HG03066 (cell line): ENCODE data around the gene HAGH.
"Not testable (repeated sequence)": the region's sequence is repeated elsewhere in the genome, so short reads cannot be mapped to it uniquely, and the experiment has no call there.

Source experiments
- ATAC-seq: cut with Tn5 transposase; IDR thresholded peaks from one replicate; pipeline ENCODE4 v1.9.1; 2021; ENCODE audit warnings: low read depth; ENCODE audit not compliant: unreplicated experiment

The HAGH gene

DNA sequence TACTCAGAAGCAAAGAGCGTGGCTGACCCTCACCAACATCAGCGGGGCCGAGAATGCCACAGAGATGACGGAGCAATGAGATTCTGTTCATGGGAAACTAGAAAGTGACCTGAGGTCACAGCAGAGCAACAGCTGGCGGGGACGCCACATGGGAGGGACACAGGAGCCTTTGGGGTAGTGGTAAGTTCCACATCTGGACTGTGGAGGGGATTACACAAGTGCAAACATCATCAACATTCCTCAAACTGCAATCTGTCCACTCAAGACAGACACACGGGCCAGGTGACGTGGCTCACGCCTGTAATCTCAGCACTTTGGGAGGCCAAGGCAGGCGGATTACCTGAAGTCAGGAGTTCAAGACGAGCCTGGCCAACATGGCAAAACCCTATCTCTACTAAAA, 11.2 kb downstream of the HAGH start:
- ATAC-seq = no peak

DNA sequence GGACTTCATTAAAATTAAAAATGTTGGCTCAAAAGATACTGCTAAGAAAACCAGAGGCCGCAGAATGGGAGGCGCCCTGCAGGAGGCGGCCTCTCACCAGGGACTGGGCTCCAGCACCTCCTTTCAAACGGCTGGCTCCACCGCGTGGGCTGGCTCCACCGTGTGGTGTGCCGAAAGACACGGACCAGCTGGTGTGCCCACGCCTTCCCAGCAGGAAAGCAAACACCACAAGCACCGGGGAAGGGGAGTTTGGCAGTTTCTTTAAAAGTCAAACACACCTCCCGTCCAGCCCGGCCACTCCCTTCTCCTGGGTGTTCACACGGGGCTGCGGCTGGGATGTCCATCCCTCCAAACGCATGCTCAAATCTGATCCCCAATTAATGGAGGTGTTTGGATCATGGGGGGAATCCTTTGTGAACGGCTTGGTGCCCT, 13.9 kb downstream of the HAGH start:
- no peak for ATAC-seq

DNA sequence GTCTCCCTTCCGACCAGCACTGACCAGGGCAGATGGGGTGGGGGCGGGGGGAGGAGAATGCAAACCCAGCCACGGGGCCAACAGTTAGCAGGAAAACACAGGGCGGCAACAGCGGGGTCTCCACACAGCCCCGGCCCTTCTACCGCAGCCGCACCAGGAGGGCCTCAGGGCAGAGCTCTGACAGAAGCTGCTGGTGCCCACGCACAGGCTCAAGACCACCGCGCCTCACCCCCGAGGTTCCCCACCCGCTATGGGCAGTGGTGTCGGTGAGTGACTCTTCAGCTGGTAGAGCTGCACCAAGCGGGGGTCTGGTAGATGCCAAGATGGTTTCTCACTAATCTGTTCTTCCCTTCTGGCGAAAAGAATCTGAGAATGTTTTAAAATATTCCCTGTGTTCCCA, 16.1 kb downstream of the HAGH start:
- no peak for ATAC-seq

DNA sequence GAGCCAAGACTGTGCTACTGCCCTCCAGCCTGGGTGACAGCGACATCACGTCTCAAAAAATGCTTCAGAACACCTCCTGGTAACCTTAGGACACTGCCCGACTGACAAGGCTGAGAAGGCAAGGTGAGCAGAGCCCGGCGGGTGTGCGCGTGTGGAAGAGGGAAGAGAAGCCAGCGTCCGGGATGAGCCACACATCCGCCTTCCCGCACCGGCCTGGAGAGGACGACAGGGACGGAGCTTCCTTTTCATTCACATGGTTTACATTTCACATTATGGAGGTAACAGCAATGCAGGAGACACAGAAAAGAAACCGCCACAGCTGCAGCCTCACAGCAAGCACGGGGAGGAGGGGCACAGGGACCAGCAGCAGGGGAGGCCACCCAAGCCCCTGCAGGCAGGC, 16.5 kb downstream of the HAGH start:
- ATAC-seq = no peak

DNA sequence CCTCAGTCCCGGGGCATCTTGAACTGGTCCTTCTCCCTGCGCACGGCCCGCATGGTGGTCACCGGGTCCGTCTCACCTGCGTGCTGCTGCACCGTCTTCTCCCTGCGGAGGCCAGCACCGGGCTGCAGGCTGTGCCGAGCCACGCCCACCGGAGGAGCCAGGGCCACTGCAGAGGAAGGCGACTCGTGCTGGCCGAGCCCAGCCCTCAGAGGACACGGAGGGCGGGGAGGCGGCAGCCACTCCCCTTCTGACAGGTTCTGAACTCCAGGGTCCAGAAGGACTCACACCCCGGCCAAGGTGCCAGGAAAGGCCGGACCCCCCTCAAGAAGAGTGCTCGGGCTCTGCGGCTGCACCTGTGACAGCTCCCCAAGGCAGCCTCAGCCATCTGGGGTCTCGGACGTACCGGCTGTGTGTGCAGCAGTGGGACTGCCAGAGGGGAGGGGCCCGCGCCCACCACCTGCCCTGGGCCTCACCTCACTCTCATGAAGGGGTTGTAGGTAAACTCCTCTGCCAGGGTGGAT, 17.3 kb downstream of the HAGH start:
- ATAC-seq = no peak

DNA sequence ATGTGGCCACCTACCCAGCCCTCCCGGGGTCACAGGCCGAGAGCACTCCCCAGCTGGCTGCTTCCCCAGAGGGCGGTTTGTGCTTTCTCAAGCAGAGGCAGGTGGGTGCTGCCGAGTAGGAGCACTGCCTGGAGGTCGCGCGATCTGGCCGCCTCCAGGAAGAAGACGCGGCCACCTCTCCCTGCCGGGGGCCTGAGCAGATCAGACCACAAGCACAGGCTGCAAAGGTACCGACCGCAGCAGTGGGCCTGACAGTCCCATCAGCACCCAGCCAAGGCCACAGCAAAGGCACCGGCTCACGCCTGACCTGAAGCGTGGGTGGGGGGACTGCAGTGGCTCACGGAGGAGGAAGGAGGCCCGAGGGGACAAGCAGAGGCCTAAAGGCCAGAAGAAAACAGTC, 17.9 kb downstream of the HAGH start:
- no peak for ATAC-seq

DNA sequence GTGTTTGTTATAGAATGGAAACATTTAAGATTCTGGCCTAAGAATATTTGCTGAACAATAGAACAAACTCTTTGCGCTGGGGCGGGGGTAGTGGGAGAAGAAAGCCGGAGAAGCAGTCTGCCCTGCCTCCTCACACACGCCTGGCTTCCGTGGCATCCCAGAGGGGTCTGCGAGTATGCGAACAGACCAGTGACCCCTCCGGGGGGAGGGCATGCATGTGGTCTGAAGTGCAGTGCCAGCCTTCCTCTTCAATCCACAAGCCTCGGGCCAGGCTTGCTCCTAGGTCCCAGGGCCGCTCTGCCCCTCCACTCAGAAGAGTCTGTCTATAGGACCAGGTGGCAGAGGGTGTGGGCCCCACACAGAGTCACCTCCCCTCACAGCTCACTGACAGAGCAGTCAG, 19.0 kb downstream of the HAGH start:
- no peak for ATAC-seq

DNA sequence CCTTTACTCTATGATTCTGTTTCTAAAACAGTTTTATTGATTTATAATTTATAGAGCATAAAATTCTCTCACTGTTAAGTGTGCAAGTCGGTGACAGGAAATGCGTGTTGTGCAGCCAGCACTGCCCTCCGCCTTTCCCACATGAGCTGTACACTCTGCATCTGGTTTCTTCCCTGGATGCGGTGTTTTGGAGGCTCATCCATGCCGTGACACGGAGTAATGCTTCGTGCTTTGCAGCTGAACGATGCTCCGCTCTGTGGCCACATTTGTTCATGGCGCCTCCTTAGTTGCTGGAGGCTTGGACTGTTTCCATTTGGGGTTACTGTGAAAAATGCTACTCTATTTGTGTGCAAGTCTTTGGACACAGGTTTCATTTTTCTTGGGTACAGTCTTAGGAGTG, 25.9 kb downstream of the HAGH start:
- ATAC-seq = no peak

DNA sequence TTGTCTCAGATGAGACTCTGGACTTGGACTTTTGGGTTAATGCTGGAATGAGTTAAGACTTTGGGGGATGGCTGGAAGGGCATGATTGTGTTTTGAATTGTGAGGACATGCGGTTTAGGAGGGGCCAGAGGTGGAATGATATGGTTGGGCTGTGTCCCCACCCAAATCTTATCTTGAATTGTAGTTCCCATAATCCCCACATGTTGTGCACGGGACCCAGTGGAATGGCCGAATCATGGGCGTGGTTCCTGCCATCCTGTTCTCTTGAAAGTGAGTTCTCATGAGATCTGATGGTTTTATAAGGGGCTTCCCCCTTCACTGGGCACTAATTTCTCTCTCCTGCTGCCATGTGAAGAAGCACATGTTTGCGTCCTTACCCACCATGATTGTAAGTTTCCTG, 27.4 kb downstream of the HAGH start:
- ATAC-seq = not testable (repeated sequence)

DNA sequence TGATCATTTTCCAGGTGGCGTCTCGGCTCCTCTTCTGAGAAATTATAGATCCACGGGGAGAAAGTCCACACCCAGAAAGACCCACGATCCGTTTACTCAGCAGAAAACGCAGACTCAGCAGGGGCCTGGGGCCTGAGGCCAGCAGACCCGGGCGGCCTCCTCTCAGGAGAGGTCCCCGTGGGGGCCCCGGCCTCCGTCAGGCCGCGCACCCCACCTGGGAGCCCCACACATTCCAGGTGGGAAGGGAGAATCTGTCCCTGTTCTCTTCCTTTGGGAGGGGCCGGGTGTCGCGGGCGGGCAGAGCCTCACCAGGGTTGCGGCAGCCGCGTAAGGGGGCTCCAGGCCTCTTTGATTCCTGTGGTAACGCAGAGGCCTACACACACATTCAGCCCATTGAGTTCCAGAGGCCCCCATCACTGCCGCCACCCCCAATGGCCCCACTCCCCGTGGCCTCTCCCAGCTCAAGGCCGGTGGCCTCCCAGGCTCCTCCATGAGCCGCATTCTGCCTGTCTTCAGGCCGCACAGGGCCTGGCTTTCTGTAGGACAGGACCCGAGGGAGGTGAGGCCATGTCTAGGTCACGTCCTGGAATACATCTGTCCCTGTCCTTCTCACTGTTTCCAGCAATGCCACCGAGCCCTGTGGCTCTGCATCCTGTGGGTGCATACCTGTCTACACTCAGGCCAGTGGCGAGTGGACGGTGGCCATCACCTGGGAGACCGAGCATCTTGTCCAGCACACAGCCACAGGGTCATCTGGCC, 31.5 kb downstream of the HAGH start:
- no peak for ATAC-seq

DNA sequence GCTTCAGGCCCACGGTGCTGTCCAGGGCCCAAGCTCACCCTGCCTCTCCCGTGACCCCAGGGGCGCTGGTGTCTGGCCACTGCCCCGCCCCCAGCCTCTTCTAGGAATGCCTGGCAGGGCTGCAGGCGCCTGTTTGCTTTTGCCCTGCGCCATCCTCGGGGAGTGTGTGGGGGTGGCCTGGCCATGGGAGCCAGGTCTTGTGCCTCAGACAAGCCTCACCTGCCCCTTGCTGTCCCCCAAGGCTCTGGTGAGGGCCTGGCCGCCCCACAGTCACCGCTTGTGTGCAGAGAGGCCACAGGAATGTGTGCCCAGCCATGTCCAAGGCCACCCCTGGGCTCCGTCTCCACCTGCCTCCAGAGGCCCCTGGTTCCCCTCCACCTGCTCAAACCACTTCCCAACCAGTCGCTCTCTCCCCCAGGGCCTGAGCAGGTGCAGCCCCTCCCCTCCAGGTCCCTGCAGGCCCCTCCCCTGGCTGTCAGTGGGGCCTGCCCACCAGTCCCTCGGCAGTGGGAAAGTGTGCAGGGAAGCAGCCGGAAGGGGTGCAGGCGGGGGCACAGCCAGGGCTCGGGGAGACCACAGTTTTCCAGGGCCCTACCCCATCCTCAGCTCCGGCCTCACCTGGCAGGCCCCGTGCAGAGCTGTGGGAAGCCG, 32.3 kb downstream of the HAGH start:
- no peak for ATAC-seq

DNA sequence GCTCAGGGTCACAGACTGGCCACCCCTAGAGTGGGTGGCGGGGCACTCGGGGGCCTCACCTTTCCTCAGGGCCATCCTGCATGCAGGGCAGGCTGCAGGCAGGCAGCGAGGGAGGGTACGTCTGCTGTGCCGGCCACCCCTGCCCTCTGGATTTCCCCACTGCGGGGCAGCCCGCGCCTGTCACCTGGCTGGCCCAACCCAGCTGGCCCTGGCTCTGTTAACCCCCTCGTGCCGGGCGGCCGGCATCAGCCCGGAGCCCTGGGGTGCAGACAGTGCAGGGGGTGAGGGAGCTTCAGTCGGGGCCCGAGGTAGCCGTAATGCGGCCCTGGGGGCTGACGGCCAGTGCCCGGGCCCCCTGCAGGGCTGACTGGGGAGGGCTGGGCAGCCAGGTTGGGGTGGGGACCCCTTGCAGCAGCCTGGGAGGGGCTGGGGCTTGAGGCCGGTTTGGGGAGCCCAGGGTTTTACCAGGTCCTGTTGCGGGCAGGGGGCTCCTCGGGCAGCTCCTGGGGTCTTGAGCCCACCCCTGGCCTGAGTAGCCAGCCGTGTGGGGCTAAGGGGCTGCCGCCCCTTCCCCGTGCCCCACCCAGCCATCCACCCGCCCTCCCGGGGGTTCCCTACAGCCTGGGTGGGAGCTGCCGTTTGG, 32.9 kb downstream of the HAGH start, which contains the start of gene IGFALS:
IGFALS (minus strand) TSS at position 128 of the 643 bp plus-strand sequence; CDS start at position 75, 53 bp downstream.
- ATAC-seq = no peak

DNA sequence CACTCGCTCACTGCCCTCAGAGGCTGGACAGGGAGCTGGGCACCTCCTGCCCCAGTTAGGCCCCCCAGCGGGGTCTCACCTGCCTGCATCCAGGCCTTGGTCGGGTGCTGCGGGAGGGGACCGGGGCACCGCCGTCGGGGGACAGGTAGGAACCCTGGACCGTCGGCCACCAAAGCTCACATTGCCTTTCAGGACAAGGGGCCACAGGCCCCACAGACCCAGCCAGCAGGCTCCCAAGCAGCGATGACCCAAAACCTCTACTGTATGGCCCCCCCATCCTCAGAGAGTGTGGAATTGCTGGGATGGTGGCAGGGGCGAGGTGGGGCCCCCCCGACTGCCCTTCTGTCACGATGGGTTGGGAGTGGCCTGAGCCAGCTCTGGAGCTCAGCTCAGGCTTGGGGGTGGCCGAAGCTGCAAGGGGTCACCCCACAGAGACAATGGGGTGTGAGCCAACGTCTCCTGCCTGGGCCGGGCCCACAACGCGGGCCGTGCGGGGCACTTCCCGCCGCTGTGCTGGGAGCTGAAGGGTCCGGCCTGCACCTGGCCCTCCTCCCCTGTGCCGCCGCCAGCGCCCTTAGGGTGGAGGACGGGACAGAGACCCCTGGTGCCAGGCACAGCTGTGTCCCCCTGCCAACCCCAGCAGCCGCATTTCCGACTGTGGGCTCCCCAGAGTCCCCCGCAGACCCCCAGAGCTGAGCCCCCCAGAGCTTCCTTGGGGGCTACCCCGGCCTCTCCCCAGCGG, 33.6 kb downstream of the HAGH start:
- ATAC-seq = no peak

DNA sequence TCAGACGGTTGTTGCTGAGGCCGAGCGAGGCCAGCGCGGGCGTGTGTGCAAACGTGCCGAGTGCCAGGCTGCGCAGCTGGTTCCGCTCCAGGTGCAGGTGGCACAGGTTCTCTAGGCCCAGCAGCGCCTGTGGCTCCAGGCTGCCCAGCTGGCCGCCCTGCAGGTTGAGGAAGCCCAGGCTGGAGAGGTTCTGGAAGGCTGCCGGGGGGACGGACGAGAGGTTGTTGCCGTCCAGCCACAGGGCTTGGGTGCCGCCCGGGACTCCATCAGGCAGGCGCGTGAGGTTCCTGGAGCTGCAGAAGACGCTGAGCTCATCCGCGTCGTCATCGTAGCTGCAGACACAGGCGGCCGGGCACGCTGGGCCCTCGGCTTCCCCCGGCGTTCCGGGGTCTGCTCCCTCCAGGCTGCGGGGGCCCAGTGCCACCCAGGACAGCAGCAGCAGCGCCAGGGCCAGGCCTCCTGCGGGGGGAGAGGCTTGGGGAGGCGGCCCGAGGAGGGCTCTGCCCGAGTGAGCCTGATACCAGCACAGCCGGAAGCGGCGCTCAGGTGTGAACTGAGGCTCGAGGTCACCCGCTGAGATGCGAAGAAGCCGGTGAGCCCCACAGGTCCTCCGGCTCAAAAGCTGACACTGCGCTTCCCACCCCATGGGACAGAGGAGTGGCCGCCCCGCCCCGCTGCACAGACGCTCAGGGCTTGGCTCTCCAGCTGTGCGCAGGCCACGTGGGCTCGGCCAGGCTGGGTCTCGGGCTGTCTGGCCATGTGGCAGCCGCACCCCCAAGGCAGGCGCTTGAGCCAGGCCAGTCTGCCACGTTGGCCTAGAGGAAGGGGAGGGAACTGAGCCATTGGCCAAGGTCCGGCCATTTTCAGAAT, 34.4 kb downstream of the HAGH start:
- no peak for ATAC-seq

DNA sequence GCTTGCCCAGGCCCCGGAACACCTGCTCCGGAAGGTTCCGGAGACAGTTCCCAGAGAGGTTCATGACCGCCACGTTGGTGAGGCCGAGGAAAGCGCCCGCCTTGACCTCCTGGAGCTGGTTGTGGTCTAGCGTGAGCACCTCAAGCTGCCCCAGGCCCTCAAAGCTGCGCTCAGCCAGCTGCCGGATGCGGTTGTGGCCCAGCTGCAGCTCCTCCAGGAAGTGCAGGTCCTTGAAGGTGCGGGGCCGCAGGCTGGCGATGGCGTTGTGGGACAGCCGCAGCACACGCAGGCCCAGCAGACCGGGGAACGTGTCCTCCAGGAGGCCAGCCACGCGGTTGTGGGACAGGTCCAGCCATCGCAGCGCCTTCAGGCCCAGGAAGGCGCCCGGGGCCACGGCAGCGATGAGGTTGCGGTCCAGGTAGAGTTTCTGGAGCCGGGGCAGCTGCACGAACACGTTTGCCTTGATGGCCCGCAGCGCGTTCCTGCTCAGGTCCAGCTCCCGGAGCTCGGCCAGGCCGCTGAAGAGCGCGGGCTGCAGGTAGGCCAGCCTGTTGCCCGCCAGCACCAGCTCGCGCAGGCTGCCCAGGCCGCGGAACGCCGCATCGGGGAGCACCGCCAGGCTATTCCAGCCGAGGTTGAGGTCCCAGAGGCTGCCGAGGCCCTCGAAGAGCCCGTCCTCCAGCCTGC, 35.2 kb downstream of the HAGH start:
- no peak for ATAC-seq

DNA sequence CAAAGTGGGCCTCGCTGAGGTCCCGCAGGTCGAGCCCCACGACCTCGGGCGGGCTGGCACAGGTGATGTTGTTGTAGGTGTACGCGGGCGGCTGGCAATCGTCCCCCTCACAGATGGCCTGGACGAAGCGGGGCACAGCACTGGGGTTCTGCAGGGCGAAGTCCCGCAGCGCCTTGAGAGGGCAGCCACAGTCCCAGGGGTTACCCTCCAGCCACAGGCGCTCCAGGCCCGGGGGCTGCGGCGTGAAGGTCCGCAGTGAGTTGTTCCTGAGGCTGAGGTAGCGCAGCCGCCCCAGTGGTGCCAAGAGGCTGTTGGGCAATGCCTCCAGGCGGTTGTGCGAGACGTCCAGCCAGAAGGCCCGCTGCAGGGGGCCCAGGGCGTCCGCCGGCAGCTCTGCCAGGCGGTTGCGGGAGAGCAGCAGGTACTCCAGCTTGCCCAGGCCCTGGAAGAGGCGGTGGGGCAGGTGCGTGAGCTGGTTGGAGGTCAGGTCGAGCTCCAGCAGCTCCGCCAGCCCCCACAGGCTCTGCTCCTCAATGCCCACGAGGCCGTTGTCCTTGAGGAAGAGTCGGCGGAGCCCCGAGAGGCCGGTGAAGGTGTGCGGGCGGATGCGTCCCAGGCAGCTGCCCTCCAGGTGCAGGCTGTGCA, 35.9 kb downstream of the HAGH start:
- ATAC-seq = no peak

DNA sequence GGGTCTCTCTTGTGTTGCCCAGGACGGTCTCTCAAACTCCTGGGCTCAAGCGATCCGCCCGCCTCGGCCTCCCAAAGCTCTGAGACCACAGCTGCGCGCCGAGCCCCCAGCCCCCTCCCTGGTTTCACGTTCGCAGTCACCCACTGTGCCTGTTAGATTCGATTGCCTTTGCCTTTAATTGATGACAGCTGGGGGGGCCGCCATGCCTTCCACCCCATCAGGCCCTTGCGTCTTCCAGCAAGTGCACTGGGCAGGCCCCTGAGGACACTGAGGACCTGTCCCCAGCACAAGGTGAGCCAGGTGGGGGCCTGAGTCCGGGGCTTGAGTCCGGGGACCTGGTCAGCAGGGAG, 36.4 kb downstream of the HAGH start:
- no peak for ATAC-seq

DNA sequence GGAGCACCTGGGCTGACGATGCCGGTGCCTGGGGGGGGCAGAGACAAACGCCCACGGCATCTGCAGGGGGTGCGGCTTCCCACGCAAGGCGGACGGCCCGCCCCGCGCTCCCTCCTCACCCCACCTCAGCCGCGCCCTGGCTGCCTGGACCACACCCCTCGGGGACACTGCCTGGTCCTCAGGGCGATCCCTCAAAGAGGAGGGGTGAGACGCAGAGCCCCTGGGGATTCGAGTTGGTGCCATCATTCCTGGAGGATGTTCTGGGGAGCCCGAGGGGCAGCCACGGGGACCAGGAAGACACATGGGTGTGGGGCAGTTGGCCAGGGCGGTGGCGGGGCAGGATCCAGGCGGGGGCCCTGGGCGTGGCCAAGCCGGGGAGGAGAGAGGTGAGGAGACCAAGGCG, 37.0 kb downstream of the HAGH start:
- no peak for ATAC-seq

DNA sequence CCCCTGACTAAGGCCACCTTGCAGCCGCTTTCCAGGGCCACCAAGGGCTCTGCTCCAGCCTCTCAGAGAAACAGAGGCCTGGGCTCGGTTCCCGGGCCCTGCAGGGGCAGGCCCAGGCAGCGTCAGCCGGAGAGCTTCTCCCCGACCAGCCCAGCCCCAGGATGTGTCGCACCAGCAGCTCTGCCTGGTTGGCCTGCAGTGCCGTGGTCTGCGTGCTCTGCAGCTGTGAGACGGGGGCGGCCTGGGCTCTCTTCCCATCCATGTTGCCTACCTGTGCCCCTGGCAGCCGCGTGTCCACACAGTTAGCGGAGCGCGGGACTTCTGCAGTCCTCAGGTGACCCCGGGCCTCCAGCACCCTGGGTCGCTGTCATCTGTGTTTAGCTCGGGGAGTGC, 37.9 kb downstream of the HAGH start:
- no peak for ATAC-seq
